SU-DHL-6 (cell line): ENCODE data around the gene RHOH.

Source experiments
- CTCF ChIP-seq: fragments of 200-600 bp; sonication (generic); IDR thresholded peaks from one replicate; pipeline ENCODE4 v1.5.1; 2017; ENCODE audit warnings: antibody characterized with exemption, mild to moderate bottlenecking, low read length, moderate library complexity; ENCODE audit not compliant: insufficient read depth, poor library complexity, severe bottlenecking
- EZH2phosphoT487 ChIP-seq: fragments of 200-600 bp; sonication (generic), shearing (Covaris generic); conservative IDR thresholded peaks from 2 replicates; pipeline ENCODE4 v1.6.1; 2018; ENCODE audit warnings: mild to moderate bottlenecking, antibody characterized with exemption, low read length, moderate library complexity, mixed read lengths

GRCh38 chr4:40210776-40211175, 13.9 kb downstream of the RHOH start:
- TF ChIP-seq CTCF: no peak
- no peak for TF ChIP-seq EZH2phosphoT487
